ENCODE measurements around the gene CBFA2T3.

Gene CBFA2T3

GRCh38 chr16:88974916-88975215, 2.1 kb downstream of the CBFA2T3 start:
- DNase-seq: no peak

GRCh38 chr16:88974080-88974915, 2.7 kb downstream of the CBFA2T3 start:
- no peak for DNase-seq

GRCh38 chr16:88973415-88974050, 3.5 kb downstream of the CBFA2T3 start:
- no peak for DNase-seq

GRCh38 chr16:88973007-88973410, 4.0 kb downstream of the CBFA2T3 start:
- DNase-seq: no peak

GRCh38 chr16:88972349-88972748, 4.7 kb downstream of the CBFA2T3 start:
- no peak for DNase-seq

GRCh38 chr16:88971371-88972097, 5.5 kb downstream of the CBFA2T3 start:
- no peak for DNase-seq

GRCh38 chr16:88970539-88971065, 6.4 kb downstream of the CBFA2T3 start:
- no peak for DNase-seq

- DNase-seq: no peak
Measured at GRCh38 chr16:88970050-88970449, 7.0 kb downstream of the CBFA2T3 start.

GRCh38 chr16:88969361-88969831, 7.6 kb downstream of the CBFA2T3 start:
- no peak for DNase-seq

- no peak for DNase-seq
Measured at GRCh38 chr16:88968589-88969280, 8.3 kb downstream of the CBFA2T3 start.

- DNase-seq: no peak
Measured at GRCh38 chr16:88967830-88968588, 9.0 kb downstream of the CBFA2T3 start.

GRCh38 chr16:88966986-88967829, 9.8 kb downstream of the CBFA2T3 start:
- DNase-seq: no peak

- no peak for DNase-seq
Measured at GRCh38 chr16:88965826-88966480, 11.1 kb downstream of the CBFA2T3 start.

- no peak for DNase-seq
Measured at GRCh38 chr16:88965411-88965810, 11.6 kb downstream of the CBFA2T3 start.

GRCh38 chr16:88964636-88965035, 12.4 kb downstream of the CBFA2T3 start:
- no peak for DNase-seq

GRCh38 chr16:88963583-88963982, 13.4 kb downstream of the CBFA2T3 start:
- no peak for DNase-seq

GRCh38 chr16:88962478-88963152, 14.4 kb downstream of the CBFA2T3 start:
- no peak for DNase-seq

- DNase-seq: no peak
Measured at GRCh38 chr16:88961011-88961410, 16.0 kb downstream of the CBFA2T3 start.

GRCh38 chr16:88960516-88960915, 16.5 kb downstream of the CBFA2T3 start:
- DNase-seq: no peak

- DNase-seq: no peak
Measured at GRCh38 chr16:88959022-88959421, 18.0 kb downstream of the CBFA2T3 start.

Data from DMS153 (cell line).